NK-92 treated with Interleukin-12 subunit alpha and Interleukin-12 subunit beta, amount 100 ng/mL, for 24 hours (cell line): ENCODE measurements around the gene ADGRG3.
"Not testable (repeated sequence)": the region's sequence is repeated elsewhere in the genome, so short reads cannot be mapped to it uniquely, and the experiment has no call there.

ENCODE experiments used
- DNase-seq: peaks from one replicate; lab custom pipeline; 2025; lab: John Stamatoyannopoulos, UW

Gene ADGRG3

DNA sequence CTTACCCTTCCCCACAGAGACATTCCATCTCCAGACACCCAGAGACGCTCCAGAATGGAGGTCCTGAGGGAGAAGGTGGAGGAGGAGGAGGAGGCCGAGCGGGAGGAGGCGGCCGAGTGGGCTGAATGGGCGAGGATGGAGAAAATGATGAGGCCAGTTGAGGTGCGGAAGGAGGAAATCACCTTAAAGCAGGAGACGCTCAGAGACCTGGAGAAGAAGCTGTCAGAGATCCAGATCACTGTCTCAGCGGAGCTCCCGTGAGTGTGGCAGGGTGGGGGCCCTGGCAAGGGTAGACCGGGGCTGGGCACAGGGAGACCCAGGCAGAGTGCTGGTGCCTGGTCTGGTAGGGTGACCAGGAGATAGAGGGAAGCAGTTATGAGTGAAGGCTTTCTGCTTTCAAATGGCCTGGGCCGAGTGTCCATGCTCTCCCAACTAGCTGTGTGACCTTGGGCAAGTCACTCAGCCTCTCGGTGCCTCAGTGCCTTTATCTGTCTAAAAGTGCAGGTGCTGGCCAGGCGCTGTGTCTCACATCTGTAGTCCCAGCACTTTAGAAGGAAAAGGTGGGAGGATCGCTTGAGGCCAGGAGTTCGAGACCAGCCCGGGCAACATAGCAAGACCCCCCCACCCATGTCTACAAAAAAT lies 29.9 kb downstream of the ADGRG3 start:
- DNase-seq: no peak

DNA sequence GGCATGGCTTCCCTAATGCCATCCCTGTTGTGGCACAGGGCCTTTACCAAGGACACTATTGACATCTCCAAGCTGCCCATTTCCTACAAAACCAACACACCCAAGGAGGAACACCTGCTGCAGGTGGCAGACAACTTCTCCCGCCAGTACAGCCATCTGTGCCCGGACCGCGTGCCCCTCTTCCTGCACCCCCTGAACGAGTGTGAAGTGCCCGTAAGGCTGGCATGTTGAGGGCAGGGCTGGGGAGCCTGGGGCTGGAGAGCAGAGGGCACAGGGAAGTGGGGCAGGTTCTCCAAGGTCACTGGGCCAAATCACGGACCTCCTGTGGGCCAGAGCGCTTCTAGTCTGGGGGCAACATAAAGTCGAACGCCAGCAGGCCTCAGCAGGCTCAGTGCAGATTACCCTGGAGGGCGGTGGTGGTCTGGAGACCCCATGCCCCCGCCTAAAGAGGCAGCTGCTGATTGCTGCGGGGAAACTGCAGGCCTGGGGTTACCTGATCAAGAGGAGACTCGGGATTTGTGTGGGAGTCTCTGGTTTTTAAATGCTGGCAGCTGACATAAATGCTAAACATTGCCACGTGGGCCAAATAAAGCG lies 30.8 kb downstream of the ADGRG3 start:
- DNase-seq: no peak

DNA sequence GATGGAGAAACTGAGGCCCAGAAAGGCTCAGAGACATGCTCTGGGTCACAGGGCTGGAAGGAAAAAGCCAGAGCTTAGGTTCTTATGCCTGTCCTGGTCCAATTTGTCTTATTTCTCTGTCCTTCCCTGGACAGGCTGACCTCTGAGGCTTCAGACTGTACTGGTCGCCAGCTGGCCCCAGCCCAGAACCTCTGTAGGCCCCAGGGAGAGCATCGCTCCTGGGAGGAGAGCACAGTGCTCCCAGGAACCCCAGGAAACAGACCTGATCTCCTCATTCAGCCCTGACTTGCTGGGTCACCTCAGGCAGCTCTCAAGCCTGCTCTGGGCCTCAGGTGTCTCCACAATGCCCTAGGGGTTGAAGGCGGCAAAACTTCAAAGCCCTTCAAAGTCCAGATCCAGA lies 31.4 kb downstream of the ADGRG3 start:
- DNase-seq: no peak

DNA sequence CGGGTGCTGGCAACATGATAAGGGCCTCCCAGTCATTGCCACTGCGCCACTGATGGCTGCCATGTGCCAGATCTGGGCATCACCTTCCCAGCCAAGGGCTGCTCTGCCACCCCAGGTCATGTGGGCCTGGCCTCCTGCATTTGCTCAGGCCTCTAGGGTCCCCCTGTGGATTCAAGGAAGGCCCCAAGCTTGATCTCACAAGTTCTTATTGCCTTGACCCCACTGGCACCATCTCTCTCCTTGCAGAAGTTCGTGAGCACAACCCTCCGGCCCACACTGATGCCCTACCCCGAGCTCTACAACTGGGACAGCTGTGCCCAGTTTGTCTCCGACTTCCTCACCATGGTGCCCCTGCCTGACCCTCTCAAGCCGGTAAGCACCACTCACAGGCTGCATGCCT lies 31.8 kb downstream of the ADGRG3 start:
- DNase-seq: no peak

DNA sequence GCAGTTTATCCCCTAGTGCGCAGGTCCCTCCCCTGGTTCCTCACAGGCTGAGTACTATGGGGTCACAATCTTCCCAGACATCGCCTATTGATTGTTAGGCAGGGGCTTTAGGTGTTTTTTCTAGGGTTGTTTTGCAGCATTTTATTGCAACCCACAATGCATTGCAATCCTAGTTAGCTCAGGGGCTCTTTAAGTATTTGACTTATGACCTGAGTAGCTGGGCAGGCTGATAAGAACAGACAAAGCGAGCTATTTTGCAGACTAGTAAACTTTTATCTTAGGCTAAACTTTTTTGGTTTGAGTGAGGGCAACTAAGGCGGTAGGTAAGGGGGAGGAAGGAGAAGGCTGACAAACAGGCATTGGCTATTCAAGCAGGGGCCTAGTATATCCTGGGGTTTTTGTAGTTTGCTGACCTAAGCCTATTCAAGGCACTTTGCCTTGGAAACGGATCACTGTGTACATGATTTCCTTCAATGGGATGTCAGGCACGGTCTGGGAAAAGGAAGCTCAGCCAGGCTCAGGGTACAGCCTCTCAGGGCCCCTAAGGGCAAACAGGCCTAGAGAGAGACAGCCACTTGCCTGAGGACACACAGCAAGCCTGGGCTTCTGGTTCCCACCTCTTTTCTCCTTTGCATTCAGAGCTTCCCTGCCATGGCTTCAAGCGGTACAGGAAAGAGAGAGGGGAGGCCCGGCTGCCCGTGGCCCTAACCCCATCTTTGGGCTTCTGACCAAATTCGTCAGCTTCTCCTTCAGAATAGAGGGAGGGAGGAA lies 32.9 kb downstream of the ADGRG3 start:
- DNase-seq: no peak

DNA sequence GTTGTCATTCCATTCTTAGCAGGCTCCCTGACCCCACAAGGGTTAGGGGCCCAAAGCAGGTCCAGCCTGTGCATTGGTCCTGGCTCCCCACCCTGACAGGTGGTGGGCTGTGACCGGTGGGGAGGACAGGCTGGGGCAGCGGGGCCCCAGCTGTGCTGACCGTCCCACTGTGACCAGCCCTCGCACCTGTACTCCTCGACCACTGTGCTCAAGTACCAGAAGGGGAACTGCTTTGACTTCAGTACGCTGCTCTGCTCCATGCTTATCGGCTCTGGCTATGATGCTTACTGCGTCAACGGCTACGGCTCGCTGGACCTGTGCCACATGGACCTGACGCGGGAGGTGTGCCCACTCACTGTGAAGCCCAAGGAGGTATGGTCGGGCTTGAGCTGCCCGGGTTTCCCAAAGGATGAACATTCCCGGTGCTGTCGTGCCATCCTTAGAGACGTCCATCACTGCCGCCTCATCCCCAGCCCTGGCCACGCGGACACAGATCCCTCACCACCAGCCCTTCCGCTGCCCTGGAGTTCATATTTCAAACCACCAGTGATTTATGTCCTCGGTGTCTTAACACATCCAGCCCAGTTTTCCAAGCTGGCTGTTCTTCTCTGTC lies 33.8 kb downstream of the ADGRG3 start:
- DNase-seq: no peak

DNA sequence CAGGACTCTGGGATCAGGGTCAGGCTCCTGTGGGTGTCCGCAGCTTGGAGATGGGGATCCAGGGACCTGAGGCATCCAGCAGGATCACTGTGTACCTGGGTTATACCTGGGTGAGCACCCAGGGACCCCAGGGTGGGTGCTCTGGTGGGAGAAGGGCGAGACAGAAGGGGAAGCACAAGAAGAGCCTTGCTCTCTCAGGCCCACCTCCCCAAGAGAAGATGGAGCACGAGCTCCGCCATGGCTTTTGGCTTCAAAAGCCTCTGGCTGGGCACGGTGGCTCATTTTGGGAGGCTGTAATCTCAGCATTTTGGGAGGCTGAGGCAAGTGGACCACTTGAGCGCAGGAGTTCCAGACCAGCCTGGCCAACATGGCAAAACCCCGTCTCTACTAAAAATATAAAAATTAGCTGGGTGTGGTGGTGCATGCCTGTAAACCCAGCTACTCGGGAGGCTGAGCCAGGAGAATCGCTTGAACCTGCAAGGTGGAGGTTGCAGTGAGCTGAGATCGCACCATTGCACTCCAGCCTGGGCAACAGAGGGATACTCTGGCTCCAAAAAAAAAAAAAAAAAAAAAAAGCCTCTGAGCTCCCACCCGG lies 35.4 kb downstream of the ADGRG3 start:
- DNase-seq: no peak

DNA sequence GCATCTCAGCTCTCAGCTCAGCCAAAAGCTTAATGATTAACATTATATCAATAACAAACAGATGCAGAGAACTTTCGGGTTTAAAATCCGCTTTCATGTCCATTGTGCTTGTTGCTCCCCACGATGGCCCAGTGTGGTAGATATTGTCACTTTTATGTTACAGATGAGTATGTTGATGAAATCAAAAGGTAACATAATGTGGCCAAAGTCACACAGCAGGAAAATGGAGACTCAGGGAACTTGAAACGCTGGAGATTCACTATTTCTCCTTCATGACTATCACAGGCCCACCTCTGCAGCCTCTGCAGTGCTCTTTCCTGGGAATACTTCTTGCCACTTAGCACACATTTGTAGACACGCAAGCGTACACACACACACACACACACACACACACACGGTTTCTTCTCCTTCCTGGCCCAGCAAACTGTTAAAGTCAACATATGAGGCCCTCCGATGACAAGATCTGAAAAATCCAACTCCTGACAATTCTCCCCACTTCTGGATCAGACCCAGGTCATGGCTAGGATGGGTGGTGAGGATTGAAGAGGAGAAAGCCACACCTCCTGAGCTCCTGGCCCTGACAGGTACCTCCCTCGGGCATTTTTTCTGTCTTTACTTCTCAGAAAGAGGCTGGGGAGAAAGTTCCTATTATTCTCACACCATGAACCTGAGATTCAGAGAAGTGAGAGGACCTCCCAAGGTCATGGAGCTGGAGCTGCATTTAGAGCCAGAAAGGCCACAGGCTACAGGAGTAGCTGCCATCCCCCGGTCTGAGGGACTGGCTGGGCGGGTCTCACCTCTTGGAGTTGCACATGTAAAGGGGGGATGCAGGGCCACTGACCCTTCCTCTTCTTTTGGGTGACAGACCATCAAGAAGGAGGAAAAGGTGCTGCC lies 36.2 kb downstream of the ADGRG3 start:
- DNase-seq: no peak

DNA sequence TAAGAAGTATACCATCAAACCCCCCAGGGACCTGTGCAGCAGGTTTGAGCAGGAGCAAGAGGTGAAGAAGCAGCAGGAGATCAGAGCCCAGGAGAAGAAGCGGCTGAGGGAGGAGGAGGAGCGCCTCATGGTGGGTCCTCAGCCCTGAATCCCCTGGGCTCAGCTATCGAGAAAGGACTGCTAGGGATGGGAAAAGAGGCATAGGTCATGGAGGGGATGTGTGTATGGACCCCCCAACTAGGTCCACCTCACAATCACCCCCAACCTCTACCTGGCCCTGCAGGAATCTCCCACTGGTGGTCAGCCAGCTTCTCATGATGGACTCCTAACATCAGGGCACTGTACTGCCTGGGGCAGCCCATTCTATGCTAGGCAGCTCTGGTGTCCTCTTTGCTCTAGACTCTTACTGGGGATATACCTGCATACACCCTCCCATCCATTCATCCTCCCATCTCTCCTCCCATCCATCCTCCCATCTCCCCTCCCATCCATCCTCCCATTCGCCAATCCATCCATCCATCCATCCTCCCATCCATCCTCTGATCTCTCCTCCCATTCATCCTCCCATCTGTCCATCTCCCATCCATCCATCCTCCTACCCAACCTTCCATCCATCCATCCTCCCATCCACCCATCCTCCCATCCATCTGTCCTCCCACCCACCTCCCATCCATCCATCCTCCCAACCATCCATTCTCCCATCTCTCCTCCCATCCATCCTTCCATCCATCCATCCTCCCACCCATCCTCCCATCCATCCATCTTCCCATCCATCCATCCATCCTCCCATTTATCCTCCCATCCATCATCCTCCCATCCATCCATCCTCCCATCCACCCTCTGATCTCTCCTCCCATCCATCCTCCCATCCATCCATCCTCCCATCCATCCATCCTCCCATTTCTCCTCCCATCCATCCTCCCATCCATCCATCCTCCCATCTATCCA lies 37.1 kb downstream of the ADGRG3 start:
- DNase-seq: no peak

DNA sequence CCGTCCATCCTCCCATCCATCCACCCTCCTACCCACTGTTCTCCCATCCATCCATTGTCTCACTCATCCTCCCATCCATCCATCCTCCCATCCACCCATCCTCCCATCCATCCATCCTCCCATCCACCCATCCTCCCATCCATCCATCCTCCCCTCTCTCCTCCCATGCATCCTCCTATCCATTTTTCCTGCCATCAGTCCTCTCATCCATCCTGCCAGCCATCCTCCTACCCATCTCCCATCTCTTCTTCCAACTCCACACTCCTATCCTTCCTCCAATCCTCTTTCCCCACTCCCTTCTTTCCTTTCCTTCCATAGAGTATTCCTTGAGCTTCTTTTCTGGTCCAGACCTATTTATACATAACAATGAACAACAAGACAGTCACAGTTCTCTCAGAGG lies 38.6 kb downstream of the ADGRG3 start:
- no peak for DNase-seq

DNA sequence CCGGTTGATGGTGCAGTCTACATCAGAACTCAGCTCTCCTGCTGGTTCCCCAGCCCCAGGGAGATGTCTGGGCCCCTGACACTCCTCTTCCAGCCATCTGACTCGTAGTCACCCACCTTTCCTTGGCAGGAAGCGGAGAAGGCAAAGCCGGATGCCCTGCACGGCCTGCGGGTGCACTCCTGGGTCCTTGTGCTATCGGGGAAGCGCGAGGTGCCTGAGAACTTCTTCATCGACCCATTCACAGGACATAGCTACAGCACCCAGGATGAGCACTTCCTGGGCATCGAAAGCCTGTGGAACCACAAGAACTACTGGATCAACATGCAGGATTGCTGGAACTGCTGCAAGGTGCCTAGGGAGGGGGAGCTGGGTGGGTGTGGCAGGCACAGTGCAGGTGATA lies 39.2 kb downstream of the ADGRG3 start:
- no peak for DNase-seq

DNA sequence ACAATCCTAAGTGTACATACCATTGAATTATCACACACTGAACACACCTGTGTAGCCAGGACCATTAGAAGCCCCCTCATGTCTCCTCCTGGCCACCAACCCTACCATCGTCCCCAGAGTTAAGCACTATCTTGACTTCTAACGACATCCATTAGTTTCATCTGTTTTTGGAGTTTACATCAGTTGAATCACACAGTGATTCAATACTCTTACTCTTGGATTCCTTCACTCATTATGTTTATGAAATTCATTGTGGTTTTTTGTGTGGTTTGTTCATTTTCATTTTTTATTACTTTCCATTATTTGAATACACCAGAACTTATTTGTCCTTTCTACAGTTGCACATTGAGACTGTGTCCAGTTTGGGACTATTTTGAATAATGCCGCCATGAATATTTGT lies 40.1 kb downstream of the ADGRG3 start:
- no peak for DNase-seq

DNA sequence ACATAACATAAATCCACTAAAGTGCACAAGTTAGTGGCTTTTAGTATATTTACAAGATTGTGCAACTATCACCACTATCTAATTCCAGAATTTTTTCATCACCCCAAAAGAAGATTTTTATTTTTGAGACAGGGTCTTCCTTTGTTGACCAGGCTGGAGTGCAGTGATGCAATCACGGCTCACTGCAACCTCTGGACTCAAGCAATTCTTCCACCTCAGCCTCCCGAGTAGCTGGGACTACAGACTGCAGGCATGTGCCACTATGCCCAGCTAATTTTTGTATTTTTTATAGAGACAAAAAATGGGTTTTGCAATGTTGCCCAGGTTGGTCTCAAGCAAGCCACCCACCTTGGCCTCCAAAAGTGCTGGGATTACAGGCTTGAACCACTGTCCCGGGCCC lies 41.6 kb downstream of the ADGRG3 start:
- no peak for DNase-seq

DNA sequence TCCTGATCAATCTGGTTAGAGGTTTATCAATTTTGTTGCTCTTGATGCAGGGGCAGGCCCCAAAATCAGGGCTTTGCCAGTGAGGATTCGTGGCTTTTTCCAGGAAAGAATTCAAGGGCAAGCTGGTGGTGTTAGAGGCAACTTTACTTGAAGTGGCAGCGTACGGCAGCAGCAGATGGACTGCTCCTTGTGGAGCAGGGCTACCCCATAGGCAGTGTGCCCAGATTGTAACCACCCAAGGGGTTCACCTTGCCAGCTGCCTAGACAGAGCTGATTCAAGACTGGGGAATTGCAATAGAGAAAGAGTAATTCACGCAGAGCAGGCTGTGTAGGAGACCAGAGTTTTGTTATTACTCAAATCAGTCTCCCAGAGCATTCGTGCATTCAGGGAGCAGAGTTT lies 43.2 kb downstream of the ADGRG3 start:
- no peak for DNase-seq

DNA sequence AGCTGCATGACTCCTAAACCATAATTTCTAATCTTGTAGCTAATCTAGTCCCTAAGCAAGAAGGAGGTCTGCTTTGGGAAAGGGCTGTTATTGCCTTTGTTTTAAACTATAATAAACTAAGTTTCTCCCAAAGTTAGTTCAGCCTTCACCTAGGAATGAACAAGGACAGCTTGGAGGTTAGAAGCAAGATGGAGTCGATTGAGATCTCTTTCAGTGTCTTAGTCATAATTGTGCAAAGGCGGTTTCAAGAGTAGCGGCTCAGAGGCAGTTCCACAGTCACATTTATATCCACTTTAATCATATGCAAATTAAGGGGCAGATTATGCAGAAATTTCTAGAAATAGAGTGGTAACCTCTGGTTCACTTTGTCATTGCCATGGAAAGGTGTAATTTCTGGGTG lies 43.9 kb downstream of the ADGRG3 start:
- DNase-seq: no peak

DNA sequence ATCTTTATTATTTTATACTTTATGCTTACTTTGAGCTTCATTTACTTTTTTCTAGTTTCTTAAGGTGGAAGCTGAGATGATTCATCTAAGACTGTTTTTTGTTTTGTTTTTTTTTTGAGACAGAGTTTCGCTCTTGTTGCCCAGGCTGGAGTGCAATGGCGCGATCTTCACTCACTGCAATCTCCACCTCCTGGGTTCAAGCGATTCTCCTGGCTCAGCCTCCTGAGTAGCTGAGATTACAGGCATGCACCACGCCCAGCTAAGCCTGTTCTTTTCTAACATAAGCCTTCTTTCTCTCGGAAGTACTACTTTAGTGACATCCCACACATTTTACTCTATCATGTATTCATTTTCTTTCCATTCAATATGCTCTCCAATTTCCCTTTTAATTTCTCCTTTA lies 44.5 kb downstream of the ADGRG3 start:
- not testable (repeated sequence) for DNase-seq

DNA sequence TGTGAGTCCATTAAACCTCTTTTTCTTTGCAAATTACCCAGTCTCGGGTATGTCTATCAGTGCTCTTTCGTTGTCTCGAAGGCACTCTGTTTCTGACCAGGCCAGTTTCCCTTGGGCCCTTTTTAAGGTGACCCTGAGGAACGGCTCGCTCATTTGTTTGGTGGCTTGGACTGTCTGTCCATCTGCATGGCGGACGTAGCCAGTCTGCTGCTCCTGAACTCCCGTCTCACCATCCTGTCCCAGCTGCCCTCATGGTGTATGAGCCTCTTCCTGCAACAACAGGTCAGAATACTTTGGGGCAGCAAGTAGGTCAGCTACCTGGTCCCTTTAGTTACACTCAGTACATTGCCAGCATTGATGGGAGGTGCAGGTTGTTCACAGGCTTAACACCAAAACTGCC lies 45.5 kb downstream of the ADGRG3 start:
- no peak for DNase-seq

DNA sequence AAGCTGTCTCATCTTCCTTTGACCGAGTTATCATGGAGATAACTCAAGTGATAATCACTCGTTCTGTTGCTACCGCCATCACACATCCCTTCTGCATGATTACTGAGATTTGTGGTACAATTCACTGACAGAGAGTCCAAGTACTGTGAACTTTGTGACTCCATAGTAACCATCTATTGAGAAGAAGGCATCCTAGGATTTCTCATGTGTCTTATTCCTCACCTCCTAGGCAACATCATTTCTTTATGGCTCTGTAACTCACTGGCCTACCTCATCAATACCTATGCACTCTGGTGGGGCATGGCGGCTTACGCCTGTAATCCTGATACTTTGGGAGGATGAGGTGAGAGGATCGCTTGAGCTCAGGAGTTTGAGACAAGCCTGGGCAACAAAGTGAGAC lies 45.9 kb downstream of the ADGRG3 start:
- no peak for DNase-seq

DNA sequence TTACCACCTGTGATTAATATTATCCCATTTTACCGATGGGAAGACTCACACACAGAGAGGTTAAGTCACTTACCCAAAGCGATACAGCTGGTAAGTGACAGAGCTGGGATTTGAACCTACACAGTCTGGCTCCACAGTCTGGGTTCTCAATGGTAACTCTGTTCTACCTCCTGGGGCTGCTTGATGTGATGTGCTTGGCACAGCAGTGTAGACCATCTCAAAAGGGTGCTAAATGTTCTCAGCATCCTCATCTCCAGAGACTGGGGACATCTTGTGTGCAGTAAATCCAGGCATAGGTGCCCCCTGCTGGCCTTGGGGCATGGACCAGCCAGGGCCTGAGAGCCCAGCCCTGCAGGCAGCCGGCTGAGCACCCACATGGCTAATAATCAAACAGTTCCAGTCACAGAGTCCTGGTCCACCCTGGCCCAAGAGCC lies 52.1 kb downstream of the ADGRG3 start:
- peak; percentile 38 for DNase-seq
